GM12874 (cell line): ENCODE results near the gene LRP11.

Experiments used
- TF ChIP-seq, protein P1 (sequence below): IDR thresholded peaks from 2 replicates; pipeline ENCODE4 v1.5.1; 2011; ENCODE audit warnings: low read depth, mild to moderate bottlenecking, control low read depth, low read length, moderate library complexity; ENCODE audit not compliant: insufficient read depth

Gene LRP11

DNA sequence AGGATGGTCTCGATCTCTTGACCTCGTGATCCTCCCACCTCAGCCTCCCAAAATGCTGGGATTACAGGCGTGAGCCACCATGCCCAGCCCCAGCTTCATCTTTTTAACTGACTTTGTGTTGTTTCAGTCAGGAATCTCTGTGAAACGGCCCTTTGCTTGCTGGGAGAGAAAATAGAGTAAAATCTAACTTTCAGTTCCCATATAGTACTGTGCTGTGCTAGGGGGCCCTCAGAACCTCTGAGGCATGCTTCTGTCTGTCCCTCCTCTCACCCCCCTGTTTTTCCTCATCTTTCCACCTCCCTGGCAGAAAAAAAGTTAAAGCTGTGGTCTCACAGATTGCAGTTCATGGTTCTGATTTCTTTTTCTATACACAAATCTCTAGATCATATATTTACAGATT lies 48.4 kb downstream of the LRP11 start:
- TF ChIP-seq, protein P1, sequence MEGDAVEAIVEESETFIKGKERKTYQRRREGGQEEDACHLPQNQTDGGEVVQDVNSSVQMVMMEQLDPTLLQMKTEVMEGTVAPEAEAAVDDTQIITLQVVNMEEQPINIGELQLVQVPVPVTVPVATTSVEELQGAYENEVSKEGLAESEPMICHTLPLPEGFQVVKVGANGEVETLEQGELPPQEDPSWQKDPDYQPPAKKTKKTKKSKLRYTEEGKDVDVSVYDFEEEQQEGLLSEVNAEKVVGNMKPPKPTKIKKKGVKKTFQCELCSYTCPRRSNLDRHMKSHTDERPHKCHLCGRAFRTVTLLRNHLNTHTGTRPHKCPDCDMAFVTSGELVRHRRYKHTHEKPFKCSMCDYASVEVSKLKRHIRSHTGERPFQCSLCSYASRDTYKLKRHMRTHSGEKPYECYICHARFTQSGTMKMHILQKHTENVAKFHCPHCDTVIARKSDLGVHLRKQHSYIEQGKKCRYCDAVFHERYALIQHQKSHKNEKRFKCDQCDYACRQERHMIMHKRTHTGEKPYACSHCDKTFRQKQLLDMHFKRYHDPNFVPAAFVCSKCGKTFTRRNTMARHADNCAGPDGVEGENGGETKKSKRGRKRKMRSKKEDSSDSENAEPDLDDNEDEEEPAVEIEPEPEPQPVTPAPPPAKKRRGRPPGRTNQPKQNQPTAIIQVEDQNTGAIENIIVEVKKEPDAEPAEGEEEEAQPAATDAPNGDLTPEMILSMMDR: no peak

DNA sequence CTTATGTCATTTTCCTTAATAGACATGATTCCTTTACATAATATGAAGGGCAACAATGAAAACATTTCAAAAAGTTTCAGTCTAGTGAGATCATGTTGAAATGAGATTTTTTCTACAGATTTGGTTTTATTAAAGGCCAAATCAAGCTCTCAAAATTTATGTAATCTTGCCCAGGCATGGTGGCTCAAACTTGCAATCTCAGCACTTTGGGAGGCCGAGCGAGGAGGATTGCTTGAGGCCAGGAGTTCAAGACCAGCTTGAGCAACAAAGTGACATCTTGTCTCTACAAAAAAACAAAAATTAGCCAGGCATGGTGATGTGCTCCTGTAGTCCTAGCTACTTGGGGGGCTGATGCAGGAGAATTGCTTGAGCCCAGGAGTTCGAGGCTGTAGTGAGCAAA lies 50.8 kb downstream of the LRP11 start:
- TF ChIP-seq, protein P1: no peak

DNA sequence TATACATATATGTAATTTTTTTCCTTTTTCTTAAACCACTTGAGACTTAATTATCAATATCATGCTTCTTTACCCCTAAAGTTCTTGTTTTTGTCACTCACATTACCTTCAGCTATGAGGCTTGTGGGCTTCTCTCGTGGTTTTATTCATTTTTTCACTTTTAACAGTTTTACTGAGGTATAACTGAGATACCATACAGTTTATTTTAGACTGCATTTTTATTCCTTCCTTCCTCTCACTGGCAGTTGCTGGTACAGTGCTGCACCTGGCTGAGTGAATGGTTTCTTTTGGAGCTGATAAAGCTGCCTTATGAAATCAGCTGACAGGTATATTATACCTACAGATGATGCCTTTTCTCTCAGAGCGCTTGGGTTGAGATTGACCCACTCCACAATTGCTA lies 54.4 kb downstream of the LRP11 start:
- TF ChIP-seq, protein P1: no peak

DNA sequence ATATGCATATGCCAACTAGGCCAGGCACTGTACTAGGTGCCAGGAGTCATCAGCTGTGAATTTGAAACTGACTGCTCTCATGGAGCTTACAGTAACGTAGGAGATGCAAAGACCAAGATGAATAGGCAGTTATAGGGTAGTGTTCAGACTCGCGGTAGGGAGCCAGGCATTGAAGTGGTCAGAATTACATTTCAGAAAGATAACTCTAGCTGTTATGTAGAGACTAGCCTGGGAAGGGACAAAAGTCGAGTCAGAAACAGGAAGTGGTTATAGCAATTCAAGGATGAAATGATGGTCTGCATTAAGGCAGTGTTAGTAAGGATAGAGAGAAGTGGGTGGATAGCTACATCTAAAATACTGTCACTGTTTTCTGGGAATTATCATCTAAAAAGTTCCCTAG lies 58.0 kb downstream of the LRP11 start:
- TF ChIP-seq, protein P1: no peak

DNA sequence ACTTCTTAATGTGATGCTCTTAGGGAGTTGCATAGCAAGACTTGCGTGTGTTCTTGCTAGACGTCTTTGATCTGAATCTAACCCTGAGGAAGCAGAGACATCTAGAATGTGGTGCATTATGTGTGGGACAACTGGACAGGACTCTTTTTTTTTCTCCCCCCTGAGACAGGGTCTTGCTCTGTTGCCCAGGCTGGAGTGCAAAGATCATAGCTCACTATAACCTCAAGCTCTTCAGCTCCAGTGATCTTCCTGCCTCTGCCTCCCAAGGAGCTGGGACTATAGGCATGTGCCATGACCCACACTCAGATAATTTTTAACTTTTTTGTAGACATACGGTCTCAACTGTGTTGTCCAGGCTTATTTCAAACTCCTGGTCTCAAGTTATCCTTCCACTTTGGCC lies 80.6 kb downstream of the LRP11 start:
- TF ChIP-seq, protein P1: no peak

DNA sequence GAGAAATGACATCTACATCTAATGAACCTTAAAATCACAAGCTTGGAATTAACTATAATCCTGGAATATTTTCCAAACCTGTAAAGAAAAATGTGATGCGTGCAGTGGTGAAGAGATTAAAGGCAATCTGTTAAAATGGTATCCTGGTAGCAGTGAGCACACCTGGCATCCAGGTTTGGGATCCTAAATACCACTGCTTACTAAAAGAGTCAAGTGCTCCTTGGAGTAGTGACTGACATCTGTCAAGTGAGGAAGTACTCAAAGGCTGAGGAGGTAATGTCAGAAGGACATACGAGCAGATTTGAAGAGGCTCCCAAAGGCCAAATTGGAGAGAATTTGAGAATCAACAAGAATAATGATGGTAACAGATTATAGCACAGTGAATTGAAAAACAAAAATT lies 81.8 kb downstream of the LRP11 start:
- TF ChIP-seq, protein P1: no peak

DNA sequence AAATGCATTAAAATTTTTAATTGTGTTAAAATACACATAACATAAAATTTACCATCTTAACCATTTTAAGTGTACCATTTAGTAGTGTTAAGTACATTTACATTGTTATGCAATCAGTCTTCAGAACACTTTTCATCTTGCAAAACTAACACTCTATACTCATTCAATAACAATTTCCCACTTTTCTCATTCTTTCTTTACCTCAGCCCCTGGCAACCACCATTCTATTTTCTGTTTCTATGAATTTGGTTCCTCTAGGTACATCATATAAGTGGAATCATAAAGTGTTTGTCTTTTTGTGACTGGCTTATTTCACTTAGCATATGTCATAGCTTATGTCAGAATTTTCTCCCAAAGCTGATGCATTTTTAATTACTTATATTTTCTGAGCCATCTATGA lies 82.4 kb downstream of the LRP11 start:
- TF ChIP-seq, protein P1: no peak

DNA sequence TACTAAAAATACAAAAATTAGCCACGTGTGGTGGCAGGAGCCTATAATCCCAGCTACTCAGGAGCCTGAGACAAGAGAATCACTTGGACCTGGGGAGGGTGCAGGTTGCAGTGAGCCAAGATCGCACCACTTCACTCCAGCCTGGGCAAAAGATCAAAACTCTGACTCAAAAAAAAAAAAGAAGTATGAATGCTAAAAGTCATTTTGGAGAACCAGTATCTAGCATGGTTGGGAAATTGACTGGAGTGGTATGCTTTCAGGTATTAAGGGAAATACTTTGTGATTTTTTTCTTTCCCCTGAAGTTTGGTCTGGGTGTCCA lies 84.6 kb downstream of the LRP11 start:
- TF ChIP-seq, protein P1: no peak
